Stimulated activated CD4-positive, alpha-beta T cell treated with anti-CD3 and anti-CD28 coated beads, Interleukin-1b, Interleukin-23, amount 100 ng/mL, for 24 hours (primary cell): ENCODE measurements around the gene DSC3.
"Not testable (repeated sequence)": the region's sequence is repeated elsewhere in the genome, so short reads cannot be mapped to it uniquely, and the experiment has no call there.

Experiments used
- DNase-seq, 4 experiments: peaks; one replicate each; pipeline ENCODE4 v3.0.0-alpha.2; 2020; ENCODE audit warnings: low read depth in 4 of 4, low spot score in 1 of 4

DSC3 gene

GRCh38 chr18:31041271-31042083 lies 1.1 kb downstream of the DSC3 start:
- DNase-seq: no peak

- DNase-seq: no peak
These were observed 1.8 kb downstream of the DSC3 start for GRCh38 chr18:31040686-31041270.

- no peak for DNase-seq
These were observed 3.1 kb downstream of the DSC3 start for GRCh38 chr18:31039426-31039825.

GRCh38 chr18:31037686-31038085 lies 4.9 kb downstream of the DSC3 start:
- not testable (repeated sequence) for DNase-seq

- DNase-seq: no peak
These were observed 8.0 kb downstream of the DSC3 start for GRCh38 chr18:31034541-31034940.

GRCh38 chr18:31030574-31031278 lies 11.8 kb downstream of the DSC3 start:
- DNase-seq: no peak

GRCh38 chr18:31015715-31016434 lies 26.7 kb downstream of the DSC3 start:
- DNase-seq: no peak

GRCh38 chr18:31011455-31011854 lies 31.1 kb downstream of the DSC3 start:
- DNase-seq: not testable (repeated sequence)

GRCh38 chr18:31010601-31011000 lies 31.9 kb downstream of the DSC3 start:
- no peak for DNase-seq

GRCh38 chr18:30999887-31000628 lies 42.5 kb downstream of the DSC3 start:
- DNase-seq: no peak

GRCh38 chr18:30999186-30999585 lies 43.4 kb downstream of the DSC3 start:
- DNase-seq: no peak

- DNase-seq: no peak
These were observed 45.3 kb downstream of the DSC3 start for GRCh38 chr18:30997223-30997622.

- DNase-seq: no peak
These were observed 50.3 kb downstream of the DSC3 start for GRCh38 chr18:30992231-30992630.

- DNase-seq: no peak
These were observed 51.1 kb downstream of the DSC3 start for GRCh38 chr18:30991397-30991796.

- DNase-seq: no peak
These were observed 53.4 kb downstream of the DSC3 start for GRCh38 chr18:30989141-30989540.

- no peak for DNase-seq
These were observed 54.1 kb downstream of the DSC3 start for GRCh38 chr18:30988440-30988839.

GRCh38 chr18:30987467-30988241 lies 54.9 kb downstream of the DSC3 start:
- DNase-seq: no peak

GRCh38 chr18:30985753-30986152 lies 56.8 kb downstream of the DSC3 start:
- DNase-seq: no peak

- no peak for DNase-seq
These were observed 60.1 kb downstream of the DSC3 start for GRCh38 chr18:30982285-30982992.
